GM21360 (cell line): Measurements from ENCODE around the gene SRSF10.
"Not testable (repeated sequence)": the region's sequence is repeated elsewhere in the genome, so short reads cannot be mapped to it uniquely, and the experiment has no call there.

ENCODE experiments used
- ATAC-seq: cut with Tn5 transposase; IDR thresholded peaks from one replicate; pipeline ENCODE4 v1.9.1; 2021; ENCODE audit warnings: mild to moderate bottlenecking, moderate library complexity; ENCODE audit not compliant: unreplicated experiment

The SRSF10 gene

GRCh38 chr1:23999156-23999671 is 19.1 kb upstream of the SRSF10 start:
- no peak for ATAC-seq

GRCh38 chr1:23997812-23998211 is 17.7 kb upstream of the SRSF10 start:
- no peak for ATAC-seq

- no peak for ATAC-seq
Measured at GRCh38 chr1:23996700-23997229, 16.6 kb upstream of the SRSF10 start.

DNA sequence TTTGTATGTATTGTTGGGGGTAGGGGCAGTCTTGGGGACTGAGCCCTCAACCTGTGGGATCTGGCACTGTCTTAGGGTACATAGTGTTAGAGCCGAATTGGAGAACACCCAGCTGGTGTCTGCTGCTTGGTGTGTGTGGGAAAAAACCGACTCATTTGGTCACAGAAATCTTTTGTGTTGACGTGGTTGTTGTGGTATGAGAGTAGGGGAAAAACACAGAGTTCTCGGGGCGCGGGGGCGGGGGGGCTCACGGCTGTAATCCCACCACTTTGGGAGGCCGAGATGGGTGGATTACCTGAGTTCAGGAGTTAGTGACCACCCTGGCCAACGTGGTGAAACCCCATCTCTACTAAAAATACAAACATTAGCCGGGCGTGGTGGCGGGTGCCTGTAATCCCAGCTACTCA is 15.3 kb upstream of the SRSF10 start:
- no peak for ATAC-seq

DNA sequence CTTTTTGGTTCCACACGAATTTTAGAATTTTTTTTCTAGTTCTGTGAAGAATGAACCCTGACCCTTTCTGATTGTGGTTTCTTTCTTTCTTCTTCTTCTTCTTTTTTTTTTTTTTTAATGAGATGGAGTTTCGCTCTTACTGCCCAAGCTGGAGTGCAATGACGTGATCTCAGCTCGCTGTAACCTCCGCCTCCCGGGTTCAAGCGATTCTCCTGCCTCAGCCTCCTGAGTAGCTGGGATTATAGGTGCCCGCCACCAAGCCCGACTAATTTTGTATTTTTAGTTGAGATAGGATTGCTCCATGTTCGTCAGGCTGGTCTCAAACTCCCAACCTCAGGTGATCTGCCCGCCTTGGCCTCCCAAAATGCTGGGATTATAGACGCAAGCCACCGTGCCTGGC is 11.9 kb upstream of the SRSF10 start:
- not testable (repeated sequence) for ATAC-seq

DNA sequence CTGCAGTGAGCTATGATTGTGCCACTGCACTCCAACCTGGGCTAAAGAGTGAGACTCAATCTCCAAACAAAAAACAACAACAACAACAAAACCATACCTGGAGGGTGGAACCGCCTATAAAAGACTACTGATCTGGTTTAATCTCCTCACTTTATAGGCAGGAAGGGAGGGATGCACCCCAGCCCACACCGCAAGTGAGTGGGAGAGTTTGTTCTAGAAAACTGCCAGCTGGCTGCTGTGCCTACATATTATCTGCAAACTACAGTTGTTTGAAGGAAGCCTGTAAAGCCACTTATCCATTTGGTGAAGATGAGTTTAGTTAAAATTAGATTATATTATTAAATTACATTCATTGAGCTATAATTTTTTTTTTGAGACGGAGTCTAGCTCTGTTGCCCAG is 9.1 kb upstream of the SRSF10 start:
- no peak for ATAC-seq

GRCh38 chr1:23987038-23987437 is 6.9 kb upstream of the SRSF10 start:
- not testable (repeated sequence) for ATAC-seq

DNA sequence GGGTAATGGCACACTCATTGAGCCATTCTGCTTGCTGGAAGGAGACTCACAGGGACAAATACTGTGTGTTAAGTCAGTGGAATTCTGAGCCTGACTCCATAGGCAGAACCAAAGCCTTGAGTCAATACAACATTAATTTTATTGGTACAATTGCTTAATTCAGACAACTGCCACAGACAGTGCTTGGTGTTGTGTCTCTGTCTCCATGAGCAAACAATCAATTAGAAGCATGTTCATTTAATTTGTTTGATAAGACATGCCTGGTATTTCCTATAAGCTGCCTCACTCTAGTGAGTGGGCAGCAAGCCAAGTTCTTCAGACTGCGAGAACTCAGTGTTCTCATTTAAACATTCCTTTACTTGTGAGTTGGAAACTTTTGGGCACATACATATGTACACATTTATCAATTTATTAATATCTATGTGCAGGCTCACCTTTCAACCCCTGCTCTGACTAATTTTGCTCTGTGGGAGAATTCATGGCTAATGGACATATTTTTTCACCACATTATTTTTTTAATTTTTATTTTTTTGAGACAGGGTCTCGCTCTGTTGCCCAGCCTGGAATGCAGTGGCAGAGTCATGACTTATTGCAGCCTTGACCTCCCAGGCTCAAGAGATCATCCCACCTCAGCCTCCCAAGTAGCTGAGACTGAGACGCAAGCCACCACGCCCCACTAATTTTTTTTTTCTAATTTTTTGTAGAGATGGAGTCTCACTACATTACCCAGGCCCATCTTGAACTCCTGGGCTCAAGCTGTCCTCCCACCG is 4.5 kb upstream of the SRSF10 start:
- no peak for ATAC-seq

DNA sequence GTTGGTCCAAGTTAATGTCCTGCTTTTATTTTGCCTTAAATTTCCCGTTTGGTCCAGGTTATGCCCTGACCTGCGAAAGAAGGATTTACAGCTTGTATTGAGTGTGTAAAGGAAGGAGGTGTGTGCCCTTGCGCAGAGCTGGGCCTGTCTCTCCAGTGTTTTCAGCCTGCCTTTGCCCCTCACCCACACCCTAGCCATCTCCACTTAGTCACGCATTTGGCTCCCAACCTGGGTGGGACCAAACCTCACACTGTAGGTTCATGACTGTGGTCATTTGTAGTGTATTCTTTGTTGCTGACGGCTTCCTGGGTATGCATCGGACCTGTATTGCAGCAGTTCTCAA is 572 bp upstream of the SRSF10 start:
- no peak for ATAC-seq

GRCh38 chr1:23979387-23979880 is 693 bp downstream of the SRSF10 start:
- no peak for ATAC-seq

DNA sequence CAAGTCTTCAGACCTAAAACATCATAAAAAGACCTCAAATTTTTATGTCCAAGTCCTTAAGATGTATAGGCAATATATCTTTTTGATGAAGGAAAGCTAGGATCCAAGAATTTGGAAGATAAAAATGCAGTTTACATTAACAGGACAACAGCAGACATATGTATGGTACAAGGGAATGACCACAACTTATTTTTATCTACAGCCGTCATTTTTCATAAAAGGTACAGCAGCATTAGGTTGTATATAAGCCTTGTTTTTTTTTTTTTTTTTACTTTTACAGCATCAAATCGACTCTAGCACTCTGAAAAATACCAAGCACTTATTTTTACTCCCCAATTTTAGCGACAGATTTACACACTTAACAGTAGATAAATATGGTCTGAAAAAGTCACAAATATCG is 1.3 kb downstream of the SRSF10 start:
- ATAC-seq, result no peak

GRCh38 chr1:23977854-23978191 is 2.3 kb downstream of the SRSF10 start:
- no peak for ATAC-seq

DNA sequence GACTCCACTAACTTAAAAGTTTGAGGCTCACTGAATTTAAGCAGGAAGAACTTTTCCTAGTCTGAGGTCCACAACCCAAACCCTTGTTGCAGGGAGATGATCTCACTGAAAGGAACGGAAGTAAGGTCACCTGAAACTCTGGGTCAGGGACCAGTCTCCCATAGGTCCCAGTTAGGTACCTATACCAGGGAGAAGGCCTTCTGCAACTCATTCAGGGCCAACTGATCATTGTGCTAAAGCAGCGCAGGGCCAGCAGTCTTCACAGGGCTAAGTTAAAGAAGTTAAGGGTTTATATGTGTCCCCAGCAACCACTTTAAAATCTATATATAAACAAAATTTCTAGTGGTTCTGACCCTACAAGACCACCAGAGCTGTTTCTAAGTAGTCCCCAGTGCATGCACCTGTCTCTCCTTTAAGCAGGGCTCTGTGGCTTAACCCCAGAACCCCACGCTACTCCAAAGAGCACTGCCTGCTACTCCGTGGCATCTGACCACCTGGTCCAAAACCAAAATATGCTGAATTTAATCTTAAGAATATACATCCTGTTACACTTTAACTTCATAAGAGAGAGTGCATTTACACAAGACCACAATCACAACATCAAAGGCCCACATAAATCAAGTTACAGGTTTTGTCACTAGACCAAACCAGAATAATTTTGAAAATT is 2.8 kb downstream of the SRSF10 start:
- no peak for ATAC-seq

DNA sequence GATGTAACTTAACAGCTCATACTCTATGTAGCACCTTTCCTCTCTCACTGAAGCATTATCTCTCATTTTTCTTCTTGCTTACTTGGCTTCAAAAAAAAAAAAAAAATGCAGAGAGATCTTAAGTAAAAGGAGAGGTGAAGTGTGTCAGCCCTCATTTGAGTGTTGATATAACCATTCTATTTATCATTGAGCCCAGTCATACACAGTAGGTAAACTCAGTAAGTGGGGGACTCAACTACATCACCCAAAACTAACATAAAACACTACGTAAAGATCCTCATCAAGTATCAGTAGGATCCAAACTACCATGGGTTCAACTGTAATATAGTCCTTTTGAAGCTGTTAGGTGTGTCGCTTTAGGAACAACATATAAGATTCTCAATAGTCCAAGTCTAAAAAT is 12.3 kb downstream of the SRSF10 start:
- no peak for ATAC-seq

- ATAC-seq, result no peak
Measured at GRCh38 chr1:23966973-23967493, 13.1 kb downstream of the SRSF10 start.

DNA sequence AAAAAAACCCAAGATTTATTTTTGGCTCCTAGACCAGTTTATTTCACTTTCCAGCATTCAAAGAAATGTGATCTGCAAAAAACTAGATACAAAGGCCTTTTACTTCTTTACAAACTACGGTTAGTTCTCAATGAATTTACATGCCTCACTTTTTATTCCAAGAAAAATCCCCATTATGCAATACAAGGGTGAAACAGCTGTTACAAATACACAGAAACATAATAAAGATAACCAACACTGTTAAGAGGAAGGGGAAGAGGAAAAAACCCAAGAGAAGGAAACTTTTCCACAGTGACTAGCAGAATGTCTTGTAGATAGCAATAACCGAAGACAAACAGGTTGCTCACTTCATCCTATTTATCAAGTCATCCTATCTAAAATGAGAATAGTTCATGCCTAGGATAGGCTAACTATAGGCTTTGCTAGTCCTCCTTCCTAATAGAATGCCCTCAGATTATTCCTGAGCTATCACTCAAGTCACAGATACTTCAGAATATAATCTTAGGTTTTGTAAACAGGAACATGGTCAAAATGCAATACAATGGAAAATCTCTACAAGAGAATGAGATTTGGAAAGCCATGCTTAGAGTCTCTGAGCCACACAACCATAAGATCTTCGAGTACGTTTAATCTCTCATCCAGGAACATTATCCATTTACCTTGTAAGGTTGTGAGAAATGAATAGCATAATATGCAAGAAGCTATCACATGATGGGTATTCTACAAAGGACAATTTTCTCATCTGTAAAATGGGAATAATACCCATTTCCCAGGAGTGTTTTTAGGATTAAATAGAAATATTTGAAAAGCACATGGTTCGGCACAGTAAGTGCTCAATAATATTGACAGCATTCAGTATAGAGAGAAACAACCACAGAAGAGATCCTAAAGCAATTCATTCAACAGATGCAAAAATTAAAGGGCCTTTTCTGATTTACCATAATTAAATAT is 15.1 kb downstream of the SRSF10 start:
- no peak for ATAC-seq

DNA sequence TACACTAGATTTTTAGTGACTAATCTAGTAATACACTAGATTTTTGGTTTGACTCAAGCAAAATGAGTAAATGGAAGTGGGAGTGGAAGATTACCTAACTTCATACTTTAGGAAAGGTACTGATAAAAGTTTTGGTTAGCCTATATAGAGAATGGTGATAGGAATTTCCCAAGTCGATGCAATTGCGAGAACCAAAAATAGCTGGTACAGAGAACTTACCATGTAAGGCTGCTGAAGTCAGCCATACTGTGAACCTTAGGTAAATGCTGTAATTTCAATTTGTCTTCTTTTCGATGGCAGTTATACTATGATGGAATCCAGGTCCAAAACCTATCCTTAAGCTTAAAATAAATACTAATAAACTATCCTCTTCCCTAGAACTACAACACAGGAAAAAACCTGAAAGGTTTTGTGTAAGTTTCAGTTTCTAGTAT is 15.9 kb downstream of the SRSF10 start:
- ATAC-seq, result no peak

- ATAC-seq, result no peak
Measured at GRCh38 chr1:23963617-23964234, 16.4 kb downstream of the SRSF10 start.

- no peak for ATAC-seq
Measured at GRCh38 chr1:23960291-23961020, 19.7 kb downstream of the SRSF10 start.
